Astrocyte of the cerebellum (primary cell): ENCODE data around the gene ATXN7L1.

ENCODE experiments used
- DNase-seq: peaks from one replicate; pipeline ENCODE4 v3.0.0-alpha.2; 2011; ENCODE audit warnings: low read depth
- H3K4me3 ChIP-seq: 2 replicates; pipeline ENCODE4 v1.5.1; 2011; ENCODE audit warnings: mild to moderate bottlenecking, low read depth, low read length, moderate library complexity
- in situ Hi-C: cut with HindIII; loops from 2 replicates; pipeline ENCODE4 v1.10.0; 2017; ENCODE audit warnings: low sequenced_read_pairs
- TF ChIP-seq, protein P1 (sequence below): IDR thresholded peaks from 2 replicates; pipeline ENCODE4 v1.5.1; 2012; ENCODE audit warnings: low read length, low read depth, moderate library complexity, mild to moderate bottlenecking; ENCODE audit errors: missing control alignments

ATXN7L1 gene

DNA sequence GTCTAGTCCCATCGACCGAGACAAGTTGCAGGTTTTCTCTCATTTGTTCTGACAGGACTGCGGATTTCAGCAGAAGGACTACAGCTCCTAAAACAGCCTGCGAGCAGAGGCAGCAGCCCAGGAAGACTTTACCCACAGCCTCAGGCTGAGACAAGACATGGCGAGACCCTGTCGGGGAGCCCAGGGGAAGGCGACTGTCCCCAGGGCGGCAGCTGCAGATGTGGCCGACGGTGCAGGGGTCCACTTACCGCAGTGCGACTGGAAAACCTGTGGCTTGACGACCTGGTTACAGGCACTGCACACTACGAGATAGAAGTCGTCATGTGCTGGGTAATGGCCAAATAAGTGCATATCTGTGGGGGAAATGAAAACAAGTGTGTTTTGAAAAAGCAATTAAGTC lies 88.0 kb downstream of the ATXN7L1 start:
- TF ChIP-seq, protein P1, sequence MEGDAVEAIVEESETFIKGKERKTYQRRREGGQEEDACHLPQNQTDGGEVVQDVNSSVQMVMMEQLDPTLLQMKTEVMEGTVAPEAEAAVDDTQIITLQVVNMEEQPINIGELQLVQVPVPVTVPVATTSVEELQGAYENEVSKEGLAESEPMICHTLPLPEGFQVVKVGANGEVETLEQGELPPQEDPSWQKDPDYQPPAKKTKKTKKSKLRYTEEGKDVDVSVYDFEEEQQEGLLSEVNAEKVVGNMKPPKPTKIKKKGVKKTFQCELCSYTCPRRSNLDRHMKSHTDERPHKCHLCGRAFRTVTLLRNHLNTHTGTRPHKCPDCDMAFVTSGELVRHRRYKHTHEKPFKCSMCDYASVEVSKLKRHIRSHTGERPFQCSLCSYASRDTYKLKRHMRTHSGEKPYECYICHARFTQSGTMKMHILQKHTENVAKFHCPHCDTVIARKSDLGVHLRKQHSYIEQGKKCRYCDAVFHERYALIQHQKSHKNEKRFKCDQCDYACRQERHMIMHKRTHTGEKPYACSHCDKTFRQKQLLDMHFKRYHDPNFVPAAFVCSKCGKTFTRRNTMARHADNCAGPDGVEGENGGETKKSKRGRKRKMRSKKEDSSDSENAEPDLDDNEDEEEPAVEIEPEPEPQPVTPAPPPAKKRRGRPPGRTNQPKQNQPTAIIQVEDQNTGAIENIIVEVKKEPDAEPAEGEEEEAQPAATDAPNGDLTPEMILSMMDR, result no peak
- no peak overlapping the region for H3K4me3 ChIP-seq
- no peak for DNase-seq
- in situ Hi-C loops, result no loop called here

DNA sequence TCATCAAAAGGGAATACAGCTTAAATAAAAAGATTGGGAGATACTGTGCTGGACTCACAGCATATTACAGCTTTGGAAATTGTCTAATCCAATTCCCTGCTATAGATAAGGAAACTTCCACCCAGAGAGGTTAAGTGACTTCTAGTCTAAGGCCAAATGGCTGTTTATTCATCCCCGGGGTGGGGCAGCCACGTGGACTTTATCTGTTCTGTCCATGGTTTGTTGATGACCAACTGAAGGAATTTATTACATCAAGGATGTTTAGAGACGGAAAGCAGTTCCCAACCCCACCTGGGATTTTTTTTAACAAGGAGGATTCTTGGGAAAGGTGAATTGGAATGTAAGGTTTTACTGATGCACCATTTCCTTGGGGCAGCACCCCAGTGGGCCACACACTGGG lies 88.6 kb downstream of the ATXN7L1 start:
- DNase-seq, result no peak
- in situ Hi-C loops, result no loop called here
- H3K4me3 ChIP-seq, result no peak overlapping the region
- TF ChIP-seq, protein P1, result no peak

DNA sequence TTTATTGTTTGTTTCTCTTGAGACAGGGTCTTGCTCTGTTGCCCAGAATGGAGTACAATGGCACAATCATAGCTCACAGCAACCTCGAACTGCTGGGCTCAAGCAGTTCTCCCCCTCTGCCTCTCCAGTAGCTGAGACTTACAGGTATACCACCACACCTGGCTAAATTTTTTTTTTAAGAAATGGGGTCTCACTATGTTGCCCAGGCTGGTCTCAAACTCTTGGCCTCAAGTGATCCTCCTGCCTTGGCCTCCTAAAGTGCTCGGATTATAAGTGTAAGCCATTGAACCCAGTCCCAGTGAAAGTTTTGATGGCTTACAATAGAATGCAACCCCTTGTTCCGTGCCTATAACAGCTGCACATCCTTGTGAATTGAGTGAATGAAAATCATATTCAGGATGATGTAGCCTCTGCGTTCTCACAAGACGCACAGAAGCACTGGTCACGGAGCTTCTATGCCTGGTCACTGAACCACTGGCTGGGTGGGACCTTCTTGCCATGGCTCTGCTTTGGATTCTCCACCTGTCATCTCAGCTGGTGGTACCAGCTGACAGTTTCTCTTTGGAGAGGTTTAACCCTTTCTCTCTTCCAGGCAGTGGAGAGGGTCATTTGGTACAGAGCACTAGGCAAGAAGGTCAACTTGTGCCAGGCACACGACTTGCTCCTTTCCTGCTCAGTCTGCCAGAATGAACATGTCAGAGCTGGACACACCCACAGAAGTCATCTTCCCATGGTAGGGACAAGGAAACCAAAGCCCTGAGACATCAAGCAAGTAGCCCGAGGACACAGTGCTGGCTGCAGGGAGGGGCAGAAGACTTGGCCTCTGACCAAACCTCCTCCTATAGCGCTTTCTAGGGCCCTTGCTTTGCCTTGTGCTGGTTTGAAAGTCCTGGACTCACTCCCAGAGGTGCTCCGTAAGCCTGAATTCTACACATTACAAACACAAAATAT lies 89.6 kb downstream of the ATXN7L1 start:
- DNase-seq, result no peak
- in situ Hi-C loops, result no loop called here
- no peak overlapping the region for H3K4me3 ChIP-seq
- TF ChIP-seq, protein P1, result no peak

DNA sequence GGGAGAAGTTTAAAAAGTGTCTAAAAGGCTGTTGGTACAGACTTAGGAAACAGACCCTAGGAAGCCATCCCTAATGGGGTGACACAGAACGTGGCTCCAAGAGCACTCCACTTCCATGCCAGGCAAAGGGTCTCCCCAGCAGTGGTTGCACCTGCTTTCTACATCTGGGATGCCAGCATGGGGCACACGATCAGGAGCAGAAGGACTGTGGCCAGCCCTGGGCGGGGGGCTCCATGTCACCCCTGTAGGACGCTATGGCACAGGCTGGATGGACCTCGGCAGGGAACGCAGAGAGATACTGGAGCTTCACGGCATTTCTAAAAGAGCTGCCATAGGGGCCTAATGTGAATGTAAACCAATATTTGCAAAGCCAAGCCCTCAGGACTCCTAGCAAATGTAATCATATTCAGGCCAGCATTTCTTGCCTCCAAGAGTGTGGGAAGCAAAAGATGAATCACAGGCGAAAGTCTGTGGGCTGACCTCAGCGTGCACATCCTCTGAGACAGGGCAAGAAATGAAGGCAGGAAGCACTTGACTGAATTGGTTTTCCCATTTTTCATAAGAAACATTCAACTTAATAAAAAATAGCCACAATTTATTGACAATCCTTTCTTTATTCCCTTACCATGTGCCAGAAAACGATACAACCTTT lies 93.9 kb downstream of the ATXN7L1 start:
- DNase-seq, result peak; percentile 84
- in situ Hi-C loops, result no loop called here
- TF ChIP-seq, protein P1, result no peak

DNA sequence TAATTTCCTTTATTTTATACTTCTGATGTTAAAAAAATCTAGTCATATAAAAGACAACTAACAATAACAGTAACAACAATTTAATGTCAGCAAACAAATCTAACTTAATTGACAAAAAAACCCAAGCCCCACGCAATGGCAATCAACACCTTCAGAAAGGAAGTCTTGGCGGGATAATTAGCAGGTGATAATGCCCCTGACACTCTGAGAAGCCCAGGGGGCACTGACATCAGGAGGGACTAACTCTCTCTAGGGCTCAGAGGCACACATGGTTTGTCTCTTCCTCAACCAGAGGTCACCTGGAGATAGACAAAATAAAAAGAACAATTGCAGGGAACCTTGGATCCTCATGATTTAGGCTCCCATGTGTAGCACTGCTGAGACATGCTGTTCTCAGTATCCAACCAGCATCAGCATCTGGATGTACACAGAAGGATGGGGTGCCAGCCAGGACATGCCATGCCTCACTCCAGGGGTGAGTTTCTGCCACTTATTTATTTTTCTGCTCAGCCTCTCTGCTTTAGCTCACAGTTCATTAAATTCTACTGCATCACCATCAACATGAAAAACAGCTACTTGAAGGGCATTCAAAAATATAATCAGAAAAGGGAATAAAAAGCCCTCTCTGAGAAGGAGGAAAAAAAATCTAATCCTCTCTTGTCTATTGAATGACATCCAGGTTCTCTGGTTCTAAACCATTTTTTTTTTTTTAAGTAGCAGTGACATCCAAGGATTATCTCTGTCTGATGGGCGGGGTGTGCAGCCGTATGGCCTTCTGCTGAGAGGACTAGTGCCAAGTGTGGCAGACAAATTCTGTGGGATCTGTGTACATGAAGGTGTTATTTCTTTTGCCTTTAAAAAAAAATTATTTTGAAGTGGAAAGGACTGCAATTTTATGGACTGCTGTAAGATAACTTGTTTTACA lies 96.3 kb downstream of the ATXN7L1 start:
- DNase-seq, result no peak
- TF ChIP-seq, protein P1, result no peak
- no peak overlapping the region for H3K4me3 ChIP-seq
- in situ Hi-C loops, result no loop called here

More for the DNA sequence above, 93.9 kb downstream of the ATXN7L1 start:
- no peak overlapping the region for H3K4me3 ChIP-seq

DNA sequence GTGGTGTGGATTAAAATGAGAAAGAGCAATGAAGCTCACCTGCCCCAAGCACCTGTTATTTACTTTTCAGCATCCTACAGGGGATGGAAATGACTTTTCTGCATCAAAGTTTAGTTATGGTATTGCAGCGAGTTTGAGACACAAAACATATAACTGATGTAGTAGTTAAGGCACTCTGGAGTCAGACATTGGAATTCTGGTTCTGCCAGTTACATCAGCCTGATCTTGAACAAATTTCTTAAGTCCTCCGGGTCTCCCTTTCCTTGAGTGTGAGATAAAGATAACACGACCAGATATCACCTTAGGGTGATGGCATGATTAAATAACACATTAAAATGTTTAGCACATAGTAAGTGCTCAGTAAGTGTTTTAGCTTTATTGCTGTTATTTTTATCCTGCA lies 97.4 kb downstream of the ATXN7L1 start:
- TF ChIP-seq, protein P1, result no peak
- in situ Hi-C loops, result no loop called here
- no peak for DNase-seq
- H3K4me3 ChIP-seq, result no peak overlapping the region
